Vagina (tissue), 2 donors: Measurements from ENCODE around the gene ZFHX3. TPM values are rescaled to one million over a fixed set of nuclear protein-coding genes. Genes with fewer than 3 reads are reported as not detected.
A peak's percentile ranks its signal among the peaks of the same experiment; 100 is the strongest.

ENCODE experiments used
- DNase-seq, 2 donors: peaks; one replicate each; pipeline ENCODE4 v3.0.0-alpha.2; 2017; ENCODE audit errors: extremely low spot score in 2 of 2
- H3K27ac ChIP-seq: fragments of 200-600 bp; sonication (generic); one replicate; pipeline ENCODE4 v1.5.1; 2019
- H3K27me3 ChIP-seq: fragments of 200-600 bp; sonication (generic); one replicate; pipeline ENCODE4 v1.5.1; 2019
- H3K36me3 ChIP-seq, 2 donors: fragments of 200-600 bp; sonication (generic); one replicate each; pipeline ENCODE4 v1.5.1; 2017 to 2019
- H3K4me1 ChIP-seq: fragments of 200-600 bp; sonication (generic); one replicate; pipeline ENCODE4 v1.5.1; 2019
- H3K4me3 ChIP-seq, 2 donors: fragments of 200-600 bp; sonication (generic); 1 replicate in 1 of 2; 2 replicates in 1 of 2; pipeline ENCODE4 v1.5.1; 2016 to 2019
- H3K9me3 ChIP-seq: fragments of 200-600 bp; sonication (generic); one replicate; pipeline ENCODE4 v1.5.1; 2019
- POLR2A ChIP-seq, 2 donors: fragments of 450-650 bp; IDR thresholded peaks; one replicate each; pipeline ENCODE4 v1.6.1; 2017; ENCODE audit warnings: antibody characterized with exemption in 2 of 2, mild to moderate bottlenecking in 2 of 2, moderate library complexity in 2 of 2
- POLR2AphosphoS5 ChIP-seq, 2 donors: sonication (generic); formaldehyde crosslinking; IDR thresholded peaks; one replicate each; pipeline ENCODE4 v1.9.0; 2017; ENCODE audit warnings: antibody characterized with exemption in 2 of 2, mild to moderate bottlenecking in 2 of 2, low read depth in 1 of 2; ENCODE audit not compliant: insufficient read depth in 1 of 2
- intact Hi-C: fragments of 100-400 bp; cut with DNase I; formaldehyde crosslinking; loops from one replicate; pipeline ENCODE4 v1.15.1; 2023
- total RNA-seq: library from RNA; depleted of rRNA; stranded (reverse); fragments of >200 nt; gene quantifications from one replicate; pipeline ENCODE4 v1.2.3, GENCODE V29; 2016
- TF ChIP-seq, protein P1 (sequence below), 3 experiments: fragments of 450-650 bp in 2 of 3; fragments of 200-600 bp in 1 of 3; sonication (generic) in 1 of 3; IDR thresholded peaks; one replicate each; pipeline ENCODE4 v1.5.1; 2017 to 2019; ENCODE audit warnings: antibody characterized with exemption in 3 of 3, mild to moderate bottlenecking in 2 of 3, moderate library complexity in 2 of 3

ZFHX3 gene
- total RNA-seq, 1 donor from 2014 or later = 28.0 TPM

DNA sequence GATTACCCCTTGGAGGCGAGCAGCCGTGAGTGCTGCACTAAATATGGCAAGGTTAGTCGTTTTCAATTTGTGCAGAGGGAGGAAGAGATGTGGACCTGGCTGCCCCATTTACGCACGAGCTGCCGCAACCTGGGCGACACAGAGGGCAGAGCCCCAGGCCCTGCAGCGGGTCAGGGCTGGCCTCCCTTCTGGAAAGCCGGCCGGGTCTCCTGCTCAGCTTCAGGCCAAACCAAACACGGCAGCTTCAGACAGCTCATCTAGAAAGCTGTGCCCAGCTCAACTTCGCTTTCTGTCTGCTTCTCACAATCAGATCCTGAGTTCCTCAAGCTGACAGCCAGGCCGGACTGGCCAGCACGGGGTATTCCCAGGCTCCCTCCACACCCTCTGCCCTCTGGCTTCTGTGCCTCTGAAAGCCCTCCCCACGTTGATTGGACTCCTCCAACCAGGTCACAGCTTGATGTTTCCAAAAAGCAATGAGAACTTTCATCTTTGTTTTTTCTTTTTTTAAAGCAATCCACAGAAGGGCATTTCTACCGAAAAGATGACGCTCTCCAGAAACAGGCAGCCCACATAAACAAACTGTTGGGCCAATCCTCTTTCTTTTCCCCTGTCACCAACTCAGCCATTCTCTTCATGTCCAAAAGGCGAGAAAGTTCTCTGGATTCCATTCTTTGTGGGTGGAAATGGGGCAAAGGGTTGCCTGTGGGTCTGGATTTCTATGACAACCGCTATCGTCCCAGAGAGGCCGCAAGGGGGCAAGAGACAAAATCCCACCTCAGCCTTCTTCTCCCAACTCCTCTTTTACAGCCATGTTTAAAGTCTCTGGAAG is 189.0 kb downstream of the ZFHX3 start:
- no peak for DNase-seq
- Histone ChIP-seq H3K4me1 (no peaks in the 10 kb centered on the region), H3K4me3 (peak overlapping the region in 1 of 2 donors; percentile 8), H3K27me3 (no peaks in the 10 kb centered on the region), H3K36me3 (no peaks in the 10 kb centered on the region), H3K27ac (peak overlapping the region; percentile 45), H3K9me3 (no peaks in the 10 kb centered on the region)
- TF ChIP-seq POLR2AphosphoS5 (IDR thresholded peaks at IDR 0.05; ENCODE audit: insufficient read depth in 1 of 2, low read depth in 1 of 2) (peak in 1 of 2 donors; percentile 21), POLR2A (IDR thresholded peaks at IDR 0.05) (no peak)
- TF ChIP-seq, protein P1, sequence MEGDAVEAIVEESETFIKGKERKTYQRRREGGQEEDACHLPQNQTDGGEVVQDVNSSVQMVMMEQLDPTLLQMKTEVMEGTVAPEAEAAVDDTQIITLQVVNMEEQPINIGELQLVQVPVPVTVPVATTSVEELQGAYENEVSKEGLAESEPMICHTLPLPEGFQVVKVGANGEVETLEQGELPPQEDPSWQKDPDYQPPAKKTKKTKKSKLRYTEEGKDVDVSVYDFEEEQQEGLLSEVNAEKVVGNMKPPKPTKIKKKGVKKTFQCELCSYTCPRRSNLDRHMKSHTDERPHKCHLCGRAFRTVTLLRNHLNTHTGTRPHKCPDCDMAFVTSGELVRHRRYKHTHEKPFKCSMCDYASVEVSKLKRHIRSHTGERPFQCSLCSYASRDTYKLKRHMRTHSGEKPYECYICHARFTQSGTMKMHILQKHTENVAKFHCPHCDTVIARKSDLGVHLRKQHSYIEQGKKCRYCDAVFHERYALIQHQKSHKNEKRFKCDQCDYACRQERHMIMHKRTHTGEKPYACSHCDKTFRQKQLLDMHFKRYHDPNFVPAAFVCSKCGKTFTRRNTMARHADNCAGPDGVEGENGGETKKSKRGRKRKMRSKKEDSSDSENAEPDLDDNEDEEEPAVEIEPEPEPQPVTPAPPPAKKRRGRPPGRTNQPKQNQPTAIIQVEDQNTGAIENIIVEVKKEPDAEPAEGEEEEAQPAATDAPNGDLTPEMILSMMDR (IDR thresholded peaks at IDR 0.05) = no peak
- intact Hi-C loops = loop anchor here (10.0 kb wide), 2 partner anchors 76 to 126 kb away; no protein-coding TSS in a partner anchor

DNA sequence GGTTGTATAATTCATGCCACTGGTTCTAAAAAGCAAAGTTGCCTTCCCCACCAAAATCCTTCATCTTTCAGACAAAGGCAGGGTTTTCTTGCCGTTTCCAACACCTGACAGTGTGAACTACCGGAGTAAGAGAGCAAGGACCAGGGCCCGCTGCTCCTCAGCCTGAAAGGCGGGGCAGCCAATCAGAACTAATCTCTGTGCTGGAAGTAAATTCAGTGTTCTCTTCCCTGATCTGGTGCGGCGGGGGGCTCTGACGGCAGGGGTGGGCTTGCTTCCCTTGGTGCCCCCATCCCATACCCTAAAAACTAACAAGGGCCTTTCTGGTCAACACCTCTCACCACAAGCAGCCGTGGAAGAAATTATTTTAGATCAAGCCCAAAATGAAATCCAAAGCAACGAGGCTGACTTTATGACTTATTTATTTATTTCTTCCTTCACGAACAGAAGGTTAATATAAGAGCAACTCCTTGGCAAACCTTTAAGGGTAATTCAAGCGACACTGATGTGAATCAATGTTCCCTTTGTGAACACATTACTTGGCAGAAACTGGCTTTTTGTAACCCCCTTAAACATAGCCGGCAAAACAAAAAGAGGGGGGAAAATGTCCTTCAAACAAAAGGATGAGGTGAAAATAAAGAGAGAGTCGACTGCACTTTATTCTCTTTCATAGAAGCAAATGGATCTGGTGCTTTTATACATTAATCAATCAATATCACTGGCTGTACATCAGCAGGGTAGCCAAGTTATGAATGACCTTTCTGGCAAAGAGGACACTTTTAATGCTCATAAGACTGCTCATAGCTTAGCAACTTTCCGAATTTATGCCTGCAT is 189.9 kb downstream of the ZFHX3 start:
- H3K27ac ChIP-seq = peak overlapping the region; percentile 45
- intact Hi-C loops = loop anchor here (10.0 kb wide), 2 partner anchors 77 to 127 kb away; no protein-coding TSS in a partner anchor
- H3K4me3 ChIP-seq = peak overlapping the region in 1 of 2 donors; percentile 8

DNA sequence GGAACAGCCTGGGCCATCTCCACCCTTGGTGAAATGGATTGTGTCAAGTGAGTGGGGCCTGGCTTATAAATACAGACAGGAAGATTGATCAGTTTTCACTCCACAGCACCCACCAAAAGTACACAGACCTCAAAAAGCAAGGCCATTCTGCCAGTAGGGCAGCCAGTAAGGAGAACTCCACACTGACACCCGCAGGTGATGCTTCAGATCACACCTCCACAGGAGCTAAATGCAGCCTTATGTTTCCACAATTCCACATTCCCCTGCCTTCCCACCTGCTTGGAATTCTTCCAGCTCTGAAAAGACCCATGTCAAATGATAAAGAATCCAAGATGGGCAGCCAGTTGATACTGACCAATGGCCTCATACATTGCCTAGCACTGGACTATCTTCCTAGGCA is 191.1 kb downstream of the ZFHX3 start:
- intact Hi-C loops = loop anchor here (10.0 kb wide), 2 partner anchors 78 to 128 kb away; no protein-coding TSS in a partner anchor
- Histone ChIP-seq H3K9me3 (no peaks in the 10 kb centered on the region), H3K27me3 (no peaks in the 10 kb centered on the region), H3K36me3 (no peaks in the 10 kb centered on the region), H3K27ac (no peak overlapping the region), H3K4me1 (no peaks in the 10 kb centered on the region), H3K4me3 (no peak overlapping the region)
- no peak for DNase-seq
- TF ChIP-seq POLR2AphosphoS5 (IDR thresholded peaks at IDR 0.05; ENCODE audit: insufficient read depth in 1 of 2, low read depth in 1 of 2) = no peak
- TF ChIP-seq, protein P1 (IDR thresholded peaks at IDR 0.05) = no peak
- TF ChIP-seq POLR2A (IDR thresholded peaks at IDR 0.05) = no peak

More for the DNA sequence above, 189.9 kb downstream of the ZFHX3 start:
- H3K4me1 ChIP-seq = no peaks in the 10 kb centered on the region
- H3K27me3 ChIP-seq = no peaks in the 10 kb centered on the region
- no peaks in the 10 kb centered on the region for H3K36me3 ChIP-seq
- TF ChIP-seq POLR2A (IDR thresholded peaks at IDR 0.05) (no peak), POLR2AphosphoS5 (IDR thresholded peaks at IDR 0.05; ENCODE audit: insufficient read depth in 1 of 2, low read depth in 1 of 2) (no peak)
- TF ChIP-seq, protein P1 (IDR thresholded peaks at IDR 0.05) = no peak
- no peaks in the 10 kb centered on the region for H3K9me3 ChIP-seq
- DNase-seq = no peak

DNA sequence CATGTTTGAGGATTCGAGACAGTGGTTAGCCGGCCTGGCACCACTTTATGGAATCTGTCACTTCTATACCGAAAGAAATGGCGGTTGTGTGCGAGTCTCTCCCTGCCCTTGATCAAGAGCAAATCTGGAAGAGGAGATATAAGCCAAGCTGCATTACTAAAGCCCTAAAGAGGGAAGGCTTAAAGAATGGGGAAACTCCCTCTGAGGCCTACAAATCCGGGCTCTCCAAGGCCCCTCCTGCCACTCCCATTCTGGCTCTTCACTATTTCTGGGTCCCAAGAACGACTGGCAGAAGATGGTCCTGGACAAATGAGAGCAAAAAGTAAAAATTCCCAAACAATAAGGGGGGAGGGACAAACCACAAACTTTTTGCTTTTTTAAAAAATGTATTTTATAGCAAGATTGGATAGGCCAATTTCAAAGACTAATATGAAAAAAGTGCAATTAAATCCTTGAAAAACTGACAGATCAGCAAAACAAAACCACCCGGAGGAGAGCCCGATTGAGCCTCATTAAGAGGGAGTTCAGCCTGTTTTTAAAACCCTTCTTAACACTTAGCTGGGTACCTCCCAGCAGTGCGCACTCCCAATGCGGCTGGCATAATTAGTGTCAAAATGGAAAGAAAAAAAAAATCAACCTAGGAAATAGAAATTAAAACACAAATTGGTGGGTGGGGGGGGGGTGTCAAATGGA is 193.5 kb downstream of the ZFHX3 start:
- Histone ChIP-seq H3K4me1 (peaks cover 6% of the 10 kb centered on the region), H3K27me3 (no peaks in the 10 kb centered on the region), H3K36me3 (no peaks in the 10 kb centered on the region), H3K27ac (no peak overlapping the region), H3K4me3 (no peak overlapping the region), H3K9me3 (no peaks in the 10 kb centered on the region)
- intact Hi-C loops = loop anchor here (10.0 kb wide), 2 partner anchors 80 to 130 kb away; no protein-coding TSS in a partner anchor
- TF ChIP-seq, protein P1 (IDR thresholded peaks at IDR 0.05) = no peak
- TF ChIP-seq POLR2AphosphoS5 (IDR thresholded peaks at IDR 0.05; ENCODE audit: insufficient read depth in 1 of 2, low read depth in 1 of 2) = no peak
- no peak for TF ChIP-seq POLR2A (IDR thresholded peaks at IDR 0.05)
- DNase-seq = no peak
